Progenitor cell of endocrine pancreas (in vitro differentiated cells): ENCODE results near the gene NEU4. TPM values are rescaled to one million over a fixed set of nuclear protein-coding genes. Genes with fewer than 3 reads are reported as not detected.

Experiments used
- DNase-seq: peaks from one replicate; pipeline ENCODE4 v3.0.0; 2021; ENCODE audit warnings: low spot score; ENCODE audit not compliant: unreplicated experiment
- H3K27ac Mint-ChIP-seq: 2 replicates; pipeline ENCODE4 v1.8.0; 2021; ENCODE audit warnings: mild to moderate bottlenecking, moderate library complexity, mixed read lengths
- H3K27me3 Mint-ChIP-seq: 2 replicates; pipeline ENCODE4 v1.8.0; 2021; ENCODE audit warnings: mixed read lengths
- H3K36me3 Mint-ChIP-seq: 2 replicates; pipeline ENCODE4 v1.8.0; 2022; ENCODE audit warnings: mixed read lengths; ENCODE audit not compliant: insufficient read depth
- H3K4me1 Mint-ChIP-seq: 2 replicates; pipeline ENCODE4 v1.8.0; 2021; ENCODE audit warnings: low read depth, mixed read lengths
- H3K4me3 Mint-ChIP-seq: 2 replicates; pipeline ENCODE4 v1.8.0; 2021; ENCODE audit warnings: low read depth, mild to moderate bottlenecking, moderate library complexity, mixed read lengths
- H3K9me3 Mint-ChIP-seq: 2 replicates; pipeline ENCODE4 v1.8.0; 2021; ENCODE audit warnings: low read depth, mixed read lengths
- total RNA-seq: library from RNA; stranded (reverse); gene quantifications from 2 replicates; pipeline ENCODE4 v1.2.1, GENCODE V29; 2021
- TF ChIP-seq, protein P1 (sequence below): fragments of 200-600 bp; sonication (generic); IDR thresholded peaks from one replicate; pipeline ENCODE4 v1.5.0; 2021; ENCODE audit warnings: antibody characterized with exemption, mild to moderate bottlenecking; ENCODE audit not compliant: unreplicated experiment

Gene NEU4
- total RNA-seq, 1 donor from 2014 or later: 1.3 TPM

DNA sequence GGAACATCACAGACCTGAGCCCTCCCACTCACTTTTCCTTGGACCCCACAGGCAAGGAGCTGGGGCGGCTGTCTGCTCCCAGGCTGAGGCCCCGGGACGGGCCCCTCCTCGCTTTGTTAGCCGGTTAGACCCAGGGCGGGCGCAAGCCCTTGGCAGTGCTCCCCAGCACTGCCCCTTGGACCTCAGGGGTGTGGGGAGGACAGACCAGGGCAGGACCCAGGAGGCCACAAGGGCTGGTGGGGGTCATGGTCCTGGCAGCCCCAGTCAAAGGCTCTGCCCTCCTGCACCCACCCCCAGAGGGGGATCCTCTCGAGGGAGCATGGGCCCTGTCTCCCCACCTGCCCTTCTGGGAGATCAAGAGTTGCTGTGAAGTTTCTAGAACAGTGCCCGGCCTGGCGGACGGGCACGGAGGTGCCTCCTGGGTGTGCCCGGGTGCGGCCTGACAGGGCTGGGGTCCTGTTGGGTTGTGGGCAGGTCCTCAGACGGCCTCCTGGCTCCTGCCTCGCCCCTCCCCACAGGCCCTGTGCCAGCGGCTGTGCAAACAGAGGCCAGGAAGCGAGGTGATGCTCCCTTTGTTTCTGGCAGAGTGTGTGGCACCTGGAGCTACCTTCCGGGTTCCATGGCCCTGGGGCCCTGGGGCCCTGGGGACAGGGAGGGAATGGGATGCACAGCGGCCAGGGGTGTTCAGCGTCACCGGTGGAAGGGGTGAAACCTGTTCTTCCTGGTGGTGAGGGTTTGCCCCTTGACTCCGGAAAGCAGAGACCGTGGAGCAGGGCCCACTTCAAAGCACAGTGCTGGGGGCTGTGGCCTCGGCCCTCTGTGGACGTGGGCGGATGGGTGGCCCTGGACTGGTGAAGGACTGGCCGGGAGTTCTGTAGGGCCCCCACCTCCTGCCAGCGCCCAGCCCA lies 35.2 kb upstream of the NEU4 start:
- TF ChIP-seq, protein P1, sequence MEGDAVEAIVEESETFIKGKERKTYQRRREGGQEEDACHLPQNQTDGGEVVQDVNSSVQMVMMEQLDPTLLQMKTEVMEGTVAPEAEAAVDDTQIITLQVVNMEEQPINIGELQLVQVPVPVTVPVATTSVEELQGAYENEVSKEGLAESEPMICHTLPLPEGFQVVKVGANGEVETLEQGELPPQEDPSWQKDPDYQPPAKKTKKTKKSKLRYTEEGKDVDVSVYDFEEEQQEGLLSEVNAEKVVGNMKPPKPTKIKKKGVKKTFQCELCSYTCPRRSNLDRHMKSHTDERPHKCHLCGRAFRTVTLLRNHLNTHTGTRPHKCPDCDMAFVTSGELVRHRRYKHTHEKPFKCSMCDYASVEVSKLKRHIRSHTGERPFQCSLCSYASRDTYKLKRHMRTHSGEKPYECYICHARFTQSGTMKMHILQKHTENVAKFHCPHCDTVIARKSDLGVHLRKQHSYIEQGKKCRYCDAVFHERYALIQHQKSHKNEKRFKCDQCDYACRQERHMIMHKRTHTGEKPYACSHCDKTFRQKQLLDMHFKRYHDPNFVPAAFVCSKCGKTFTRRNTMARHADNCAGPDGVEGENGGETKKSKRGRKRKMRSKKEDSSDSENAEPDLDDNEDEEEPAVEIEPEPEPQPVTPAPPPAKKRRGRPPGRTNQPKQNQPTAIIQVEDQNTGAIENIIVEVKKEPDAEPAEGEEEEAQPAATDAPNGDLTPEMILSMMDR: no peak
- DNase-seq: no peak
- H3K27me3 Mint-ChIP-seq: peaks cover 2% of the 10 kb centered on the region
- H3K36me3 Mint-ChIP-seq: no peaks in the 10 kb centered on the region
- H3K4me1 Mint-ChIP-seq: no peaks in the 10 kb centered on the region
- H3K27ac Mint-ChIP-seq: no peak overlapping the region
- H3K9me3 Mint-ChIP-seq: no peaks in the 10 kb centered on the region
- no peak overlapping the region for H3K4me3 Mint-ChIP-seq

DNA sequence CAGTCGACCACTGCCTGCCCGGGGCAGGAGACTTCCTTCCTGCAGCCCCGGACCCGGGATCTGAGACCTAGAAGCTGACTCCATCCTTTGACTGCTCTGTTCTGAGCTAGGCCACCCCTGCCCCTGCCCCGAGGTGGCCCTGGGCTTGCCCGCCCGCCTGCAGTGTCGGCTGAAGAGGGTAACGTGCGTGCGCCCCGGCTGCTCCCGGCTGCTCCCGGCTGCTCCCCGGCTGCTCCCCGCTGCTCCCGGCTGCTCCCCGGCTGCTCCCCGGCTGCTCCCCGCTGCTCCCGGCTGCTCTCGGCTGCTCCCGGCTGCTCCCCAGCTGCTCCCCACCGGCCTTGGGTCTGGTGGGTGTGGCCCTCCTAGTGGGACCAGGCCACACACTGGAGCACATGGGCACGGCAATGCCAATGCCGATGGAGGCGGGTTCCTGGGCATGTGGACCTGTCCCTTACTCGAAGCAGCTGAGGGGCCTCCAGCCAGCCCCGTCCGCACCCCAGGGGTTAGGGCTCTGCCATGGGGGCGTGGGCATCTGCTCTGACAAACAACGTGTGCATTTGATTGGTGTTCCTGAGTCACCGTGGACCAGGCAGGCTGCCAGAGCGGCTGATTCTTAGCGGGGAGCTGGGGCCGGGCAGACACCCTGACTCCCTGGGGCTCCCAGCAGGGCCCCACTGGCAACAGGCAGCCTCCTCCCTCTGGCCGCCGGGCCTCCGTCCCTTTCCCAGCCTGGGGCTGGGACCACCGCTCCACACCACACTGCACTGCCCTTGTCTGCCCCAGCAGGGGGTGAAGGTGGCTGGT lies 34.4 kb upstream of the NEU4 start:
- H3K9me3 Mint-ChIP-seq: no peaks in the 10 kb centered on the region
- peaks cover 2% of the 10 kb centered on the region for H3K27me3 Mint-ChIP-seq
- TF ChIP-seq, protein P1: no peak
- DNase-seq: no peak
- no peaks in the 10 kb centered on the region for H3K4me1 Mint-ChIP-seq
- H3K36me3 Mint-ChIP-seq: no peaks in the 10 kb centered on the region
- H3K4me3 Mint-ChIP-seq: no peak overlapping the region
- no peak overlapping the region for H3K27ac Mint-ChIP-seq

DNA sequence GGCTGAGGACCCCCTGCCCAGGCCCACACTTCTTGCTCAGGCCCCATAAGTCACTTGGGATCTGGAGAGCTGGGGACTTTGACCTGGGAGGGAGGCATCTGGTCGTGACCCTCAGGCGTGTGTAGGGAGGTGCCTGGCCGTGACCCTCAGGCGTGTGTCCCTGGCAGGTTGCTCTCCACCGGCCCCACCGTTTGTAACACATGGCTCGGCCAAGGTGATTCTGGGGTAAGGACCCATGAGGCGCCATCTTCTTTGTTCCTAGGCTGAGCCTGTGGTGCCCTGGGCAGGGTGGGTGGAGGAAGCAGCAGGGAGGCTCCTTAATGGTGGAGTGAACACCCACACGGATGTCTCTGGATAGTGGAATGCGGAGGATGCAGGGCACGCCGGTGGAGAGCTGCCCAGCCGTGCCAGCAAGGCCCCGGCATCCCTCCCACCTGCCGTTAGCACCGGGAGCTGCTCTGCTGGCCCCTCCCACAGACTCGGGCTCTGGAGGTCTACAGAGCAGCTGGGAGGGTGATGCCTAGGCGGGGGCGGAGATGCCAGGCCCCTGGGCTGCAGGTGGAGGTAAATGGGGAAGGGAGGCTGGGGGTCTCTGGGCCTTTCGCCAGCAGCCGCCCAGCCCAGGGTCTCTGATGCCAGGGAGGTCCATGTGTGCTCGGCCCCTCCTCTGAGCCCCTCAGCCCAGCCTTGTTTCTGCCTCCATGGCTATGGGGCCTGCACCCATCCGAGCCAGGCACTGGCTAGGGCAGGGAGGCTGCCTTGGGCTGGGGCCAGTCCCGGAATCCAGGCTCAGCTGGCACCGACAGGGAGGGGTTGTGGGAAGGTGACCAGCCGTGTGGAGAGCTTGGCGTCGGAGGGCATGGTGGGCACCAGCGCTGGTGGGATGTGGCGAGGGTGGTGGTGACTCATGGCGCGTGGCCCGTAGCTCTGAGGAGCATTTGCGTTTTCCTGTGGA lies 33.5 kb upstream of the NEU4 start:
- H3K4me3 Mint-ChIP-seq: no peak overlapping the region
- peaks cover 2% of the 10 kb centered on the region for H3K27me3 Mint-ChIP-seq
- H3K27ac Mint-ChIP-seq: no peak overlapping the region
- no peak for DNase-seq
- no peaks in the 10 kb centered on the region for H3K4me1 Mint-ChIP-seq
- H3K36me3 Mint-ChIP-seq: no peaks in the 10 kb centered on the region
- TF ChIP-seq, protein P1: no peak
- H3K9me3 Mint-ChIP-seq: no peaks in the 10 kb centered on the region

DNA sequence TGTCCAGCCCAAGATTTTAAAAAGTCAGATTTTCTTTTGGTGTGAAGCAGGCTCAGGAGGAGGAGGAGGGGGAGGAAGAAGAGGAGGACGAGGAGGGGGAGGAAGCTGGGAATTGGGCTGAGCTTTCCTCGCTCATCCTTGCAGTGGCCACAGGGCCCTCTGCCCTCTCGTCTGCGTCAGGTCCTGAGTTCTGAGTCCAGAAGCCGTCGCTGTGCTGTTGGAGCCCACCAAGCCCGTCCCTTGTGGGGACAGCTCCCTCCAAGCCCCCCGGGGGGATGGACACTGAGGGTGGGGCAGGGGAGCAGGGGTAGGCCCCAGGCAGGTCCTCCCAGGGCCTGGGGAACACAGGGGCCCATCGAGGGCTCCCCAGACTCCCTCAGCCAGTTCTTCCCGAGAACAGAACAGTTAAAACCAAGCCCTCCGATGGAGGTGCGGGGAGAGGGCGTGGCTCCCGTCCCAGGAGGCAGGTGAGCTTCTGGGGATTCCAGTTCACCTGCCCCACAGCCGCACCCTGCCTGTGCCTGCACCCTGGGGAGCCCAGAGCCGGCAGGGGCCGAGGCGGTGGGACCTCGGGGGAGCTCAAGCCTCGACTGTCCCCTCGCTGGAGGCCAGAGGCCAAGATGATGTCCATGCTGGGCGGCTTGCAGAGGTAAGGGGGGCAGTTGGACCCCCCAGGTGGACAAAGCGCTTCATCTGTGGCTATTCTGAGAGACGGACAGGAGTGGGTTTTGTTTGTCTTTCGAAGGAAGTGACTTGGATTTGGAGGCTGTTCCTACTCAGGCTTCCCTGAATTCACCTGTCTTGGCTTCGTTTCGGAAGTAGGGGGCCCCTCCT lies 32.4 kb upstream of the NEU4 start, which contains the start of gene GAL3ST2:
Gene GAL3ST2 (plus strand): TSS at position 487 of the 834 bp plus-strand sequence. CDS start 134 bp downstream, at position 621.
- Mint-ChIP-seq H3K27ac (no peak within 1 kb of the TSS), H3K4me3 (no peak within 1 kb of the TSS), H3K9me3 (peaks cover 3% of the 10 kb centered on the region), H3K4me1 (no peaks in the 10 kb centered on the region), H3K27me3 (peaks cover 2% of the 10 kb centered on the region), H3K36me3 (no peaks in the 10 kb centered on the region)
- TF ChIP-seq, protein P1: no peak
- no peak for DNase-seq
